Hepatocyte (in vitro differentiated cells): ENCODE data around the gene CDK11B. TPM values are rescaled to one million over a fixed set of nuclear protein-coding genes. Genes with fewer than 3 reads are reported as not detected.

Experiments
- DNase-seq: peaks from one replicate; pipeline ENCODE4 v3.0.0-alpha.2; 2016; ENCODE audit warnings: low spot score
- H2AFZ ChIP-seq: fragments of 200-600 bp; sonication (generic); 2 replicates; pipeline ENCODE4 v1.6.0; 2016; ENCODE audit warnings: antibody characterized with exemption, mild to moderate bottlenecking
- H3K27ac ChIP-seq: fragments of 200-600 bp; sonication (generic); 2 replicates; pipeline ENCODE4 v1.5.1; 2016; ENCODE audit warnings: mild to moderate bottlenecking
- H3K27me3 ChIP-seq: fragments of 200-600 bp; sonication (generic); 2 replicates; pipeline ENCODE4 v1.6.1; 2016
- H3K36me3 ChIP-seq: fragments of 200-600 bp; sonication (generic); replicated peaks from 2 replicates; pipeline ENCODE4 v1.5.1; 2016; ENCODE audit warnings: low read depth; ENCODE audit not compliant: insufficient read depth
- H3K4me1 ChIP-seq: fragments of 200-600 bp; sonication (generic); 2 replicates; pipeline ENCODE4 v1.5.1; 2016; ENCODE audit warnings: mild to moderate bottlenecking, moderate library complexity; ENCODE audit not compliant: insufficient read depth
- H3K4me2 ChIP-seq: fragments of 200-600 bp; sonication (generic); 2 replicates; pipeline ENCODE4 v1.6.0; 2016
- H3K4me3 ChIP-seq: fragments of 200-600 bp; sonication (generic); 2 replicates; pipeline ENCODE4 v1.5.1; 2016; ENCODE audit warnings: mild to moderate bottlenecking
- H3K79me2 ChIP-seq: fragments of 200-600 bp; sonication (generic); 2 replicates; pipeline ENCODE4 v1.6.0; 2017; ENCODE audit warnings: mild to moderate bottlenecking
- H3K9me2 ChIP-seq: fragments of 200-600 bp; sonication (generic); replicated peaks from 2 replicates; pipeline ENCODE4 v1.6.0; 2017; ENCODE audit warnings: mild to moderate bottlenecking; ENCODE audit not compliant: insufficient read depth
- H3K9me3 ChIP-seq: fragments of 200-600 bp; sonication (generic); 2 replicates; pipeline ENCODE4 v1.5.1; 2016; ENCODE audit warnings: low read depth, mild to moderate bottlenecking
- H4K20me1 ChIP-seq: fragments of 200-600 bp; sonication (generic); 2 replicates; pipeline ENCODE4 v1.6.0; 2016; ENCODE audit warnings: mild to moderate bottlenecking; ENCODE audit not compliant: insufficient read depth, poor library complexity, severe bottlenecking
- CTCF ChIP-seq: fragments of 200-600 bp; sonication (generic); IDR thresholded peaks from 2 replicates; pipeline ENCODE4 v1.5.1; 2016; ENCODE audit warnings: antibody characterized with exemption, mild to moderate bottlenecking; ENCODE audit not compliant: poor library complexity
- EZH2 ChIP-seq: fragments of 200-600 bp; sonication (generic); IDR thresholded peaks from 2 replicates; pipeline ENCODE4 v1.6.1; 2016; ENCODE audit warnings: antibody characterized with exemption, mild to moderate bottlenecking, borderline replicate concordance
- EZH2phosphoT487 ChIP-seq: fragments of 200-600 bp; sonication (generic); IDR thresholded peaks from one replicate; pipeline ENCODE4 v1.6.1; 2018; ENCODE audit warnings: antibody characterized with exemption, mild to moderate bottlenecking, low read depth, moderate library complexity; ENCODE audit not compliant: unreplicated experiment, severe bottlenecking
- WGBS: methylation state at CpG from one replicate; pipeline ENCODE4 v1.1.6; 2016; ENCODE audit warnings: low lambda C conversion rate; ENCODE audit errors: missing lambda C conversion rate; 5-methylcytosine and 5-hydroxymethylcytosine counted together
- polyA plus RNA-seq: library from polyadenylated mRNA; unstranded; fragments of >200 nt; fragmentation: Nextera tagmentation; extraction: Ambion mirVana; gene quantifications from 2 replicates; pipeline ENCODE4 v1.2.1, GENCODE V29; 2016
- total RNA-seq: library from RNA; depleted of rRNA; stranded (reverse); fragments of >200 nt; gene quantifications from 2 replicates; pipeline ENCODE4 v1.2.3, GENCODE V29; 2014

The CDK11B gene
- total and polyA plus RNA-seq, 2 experiments from 2014 or later = 7.5 to 15.3 TPM

- WGBS = 81% methylated on average over 11 of the region's 11 CpGs
Measured at GRCh38 chr1:1613509-1614082, 45.2 kb downstream of the CDK11B start.

GRCh38 chr1:1612104-1612400 lies 46.8 kb downstream of the CDK11B start:
- peaks cover 15% of the 10 kb centered on the region for H3K4me1 ChIP-seq
- no peak for DNase-seq
- peaks cover 34% of the 10 kb centered on the region for H3K79me2 ChIP-seq
- no peaks in the 10 kb centered on the region for H3K36me3 ChIP-seq
- H3K27me3 ChIP-seq = no peaks in the 10 kb centered on the region
- WGBS = 86% methylated on average over 3 of the region's 3 CpGs
- H3K9me2 ChIP-seq = no peaks in the 10 kb centered on the region
- no peak overlapping the region for H3K4me3 ChIP-seq
- H2AFZ ChIP-seq = no peak overlapping the region
- TF ChIP-seq EZH2phosphoT487 (no peak), EZH2 (no peak), CTCF (no peak)
- H4K20me1 ChIP-seq = peaks cover 12% of the 10 kb centered on the region
- H3K4me2 ChIP-seq = no peak overlapping the region
- no peak overlapping the region for H3K27ac ChIP-seq
- no peaks in the 10 kb centered on the region for H3K9me3 ChIP-seq

More at GRCh38 chr1:1613509-1614082, 45.2 kb downstream of the CDK11B start:
- no peak for TF ChIP-seq CTCF
- TF ChIP-seq EZH2 = no peak
- TF ChIP-seq EZH2phosphoT487 = no peak
- H3K4me2 ChIP-seq = peak overlapping the region; percentile 94
- peaks cover 14% of the 10 kb centered on the region for H4K20me1 ChIP-seq
- no peaks in the 10 kb centered on the region for H3K27me3 ChIP-seq
- H2AFZ ChIP-seq = no peak overlapping the region
- H3K79me2 ChIP-seq = peaks cover 49% of the 10 kb centered on the region
- H3K27ac ChIP-seq = peak overlapping the region; percentile 69
- H3K36me3 ChIP-seq = no peaks in the 10 kb centered on the region
- H3K4me3 ChIP-seq = no peak overlapping the region
- H3K9me3 ChIP-seq = no peaks in the 10 kb centered on the region
- DNase-seq = no peak
- no peaks in the 10 kb centered on the region for H3K9me2 ChIP-seq
- H3K4me1 ChIP-seq = peaks cover 19% of the 10 kb centered on the region

GRCh38 chr1:1610796-1611195 lies 48.0 kb downstream of the CDK11B start:
- Histone ChIP-seq H3K79me2 (peaks cover 24% of the 10 kb centered on the region), H3K4me2 (no peak overlapping the region), H3K9me3 (no peaks in the 10 kb centered on the region), H3K27ac (no peak overlapping the region), H3K4me1 (peaks cover 10% of the 10 kb centered on the region), H3K27me3 (no peaks in the 10 kb centered on the region), H3K9me2 (no peaks in the 10 kb centered on the region), H3K4me3 (no peak overlapping the region), H3K36me3 (no peaks in the 10 kb centered on the region), H2AFZ (no peak overlapping the region), H4K20me1 (peaks cover 8% of the 10 kb centered on the region)
- no peak for DNase-seq
- 89% methylated on average over 9 of the region's 9 CpGs for WGBS
- TF ChIP-seq CTCF = no peak
- TF ChIP-seq EZH2 = no peak
- TF ChIP-seq EZH2phosphoT487 = no peak
